Calu3 (cell line): ENCODE data around the gene VCL. TPM values are rescaled to one million over a fixed set of nuclear protein-coding genes. Genes with fewer than 3 reads are reported as not detected.
A peak's percentile ranks its signal among the peaks of the same experiment; 100 is the strongest.

ENCODE experiments used
- BruUV-seq: library from RNA; stranded (reverse); fragments of 400-500 nt; replicated peaks from 2 replicates; lab custom pipeline; 2021; lab: Mats Ljungman, UMichigan
- CTCF ChIA-PET: fragments of 300-600 bp; sonication (Branson Sonifier 250); formaldehyde crosslinking; loops from one replicate; lab custom pipeline; 2022; ENCODE audit warnings: antibody characterized with exemption; lab: Charles Lee
- DNase-seq: peaks from one replicate; pipeline ENCODE4 v3.0.0; 2022
- H3K27ac Mint-ChIP-seq: one replicate; pipeline ENCODE4 v1.8.0; 2022; ENCODE audit warnings: mixed read lengths; ENCODE audit not compliant: unreplicated experiment
- H3K27me3 Mint-ChIP-seq: one replicate; pipeline ENCODE4 v1.8.0; 2022; ENCODE audit warnings: mixed read lengths; ENCODE audit not compliant: unreplicated experiment
- H3K36me3 Mint-ChIP-seq: one replicate; pipeline ENCODE4 v1.8.0; 2022; ENCODE audit warnings: mild to moderate bottlenecking, moderate library complexity, mixed read lengths; ENCODE audit not compliant: insufficient read depth, unreplicated experiment
- H3K4me1 Mint-ChIP-seq: one replicate; pipeline ENCODE4 v1.8.0; 2022; ENCODE audit warnings: mild to moderate bottlenecking, low read depth, mixed read lengths; ENCODE audit not compliant: unreplicated experiment
- H3K4me3 Mint-ChIP-seq: one replicate; pipeline ENCODE4 v1.8.0; 2022; ENCODE audit warnings: mild to moderate bottlenecking, low read depth, moderate library complexity, mixed read lengths; ENCODE audit not compliant: unreplicated experiment
- H3K9me3 Mint-ChIP-seq: one replicate; pipeline ENCODE4 v1.8.0; 2022; ENCODE audit warnings: low read depth, mixed read lengths; ENCODE audit not compliant: unreplicated experiment
- intact Hi-C: fragments of 100-400 bp; cut with micrococcal nuclease; formaldehyde crosslinking; loops from one replicate; pipeline ENCODE4 v1.10.0; 2022; ENCODE audit not compliant: unreplicated experiment
- total RNA-seq: library from RNA; stranded (reverse); gene quantifications from 2 replicates; pipeline ENCODE4 v1.2.3, GENCODE V29; 2022
- TF ChIP-seq, protein P1 (sequence below): fragments of 200-600 bp; IDR thresholded peaks from one replicate; pipeline ENCODE4 v1.8.0; 2022; ENCODE audit warnings: antibody characterized with exemption; ENCODE audit not compliant: unreplicated experiment

VCL gene
- total RNA-seq, 1 experiment from 2014 or later: 237 TPM

DNA sequence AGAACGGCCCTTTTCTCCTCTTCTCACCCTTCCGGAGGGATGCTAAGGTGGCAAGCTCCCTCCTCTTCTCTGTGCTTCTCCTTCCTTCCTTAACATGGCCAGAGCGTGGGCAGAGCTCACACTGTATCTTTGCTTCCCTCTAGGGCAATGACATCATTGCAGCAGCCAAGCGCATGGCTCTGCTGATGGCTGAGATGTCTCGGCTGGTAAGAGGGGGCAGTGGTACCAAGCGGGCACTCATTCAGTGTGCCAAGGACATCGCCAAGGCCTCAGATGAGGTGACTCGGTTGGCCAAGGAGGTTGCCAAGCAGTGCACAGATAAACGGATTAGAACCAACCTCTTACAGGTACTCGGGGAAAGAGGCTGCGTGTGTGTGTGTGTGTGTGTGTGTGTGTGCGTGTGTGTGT lies 116.1 kb downstream of the VCL start:
- no peak overlapping the region for H3K4me3 Mint-ChIP-seq
- BruUV-seq: no TSS peak
- intact Hi-C loops: no loop called here
- peaks cover 7% of the 10 kb centered on the region for H3K4me1 Mint-ChIP-seq
- CTCF ChIA-PET: no interaction called here
- TF ChIP-seq, protein P1, sequence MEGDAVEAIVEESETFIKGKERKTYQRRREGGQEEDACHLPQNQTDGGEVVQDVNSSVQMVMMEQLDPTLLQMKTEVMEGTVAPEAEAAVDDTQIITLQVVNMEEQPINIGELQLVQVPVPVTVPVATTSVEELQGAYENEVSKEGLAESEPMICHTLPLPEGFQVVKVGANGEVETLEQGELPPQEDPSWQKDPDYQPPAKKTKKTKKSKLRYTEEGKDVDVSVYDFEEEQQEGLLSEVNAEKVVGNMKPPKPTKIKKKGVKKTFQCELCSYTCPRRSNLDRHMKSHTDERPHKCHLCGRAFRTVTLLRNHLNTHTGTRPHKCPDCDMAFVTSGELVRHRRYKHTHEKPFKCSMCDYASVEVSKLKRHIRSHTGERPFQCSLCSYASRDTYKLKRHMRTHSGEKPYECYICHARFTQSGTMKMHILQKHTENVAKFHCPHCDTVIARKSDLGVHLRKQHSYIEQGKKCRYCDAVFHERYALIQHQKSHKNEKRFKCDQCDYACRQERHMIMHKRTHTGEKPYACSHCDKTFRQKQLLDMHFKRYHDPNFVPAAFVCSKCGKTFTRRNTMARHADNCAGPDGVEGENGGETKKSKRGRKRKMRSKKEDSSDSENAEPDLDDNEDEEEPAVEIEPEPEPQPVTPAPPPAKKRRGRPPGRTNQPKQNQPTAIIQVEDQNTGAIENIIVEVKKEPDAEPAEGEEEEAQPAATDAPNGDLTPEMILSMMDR: no peak
- H3K27me3 Mint-ChIP-seq: no peaks in the 10 kb centered on the region
- DNase-seq: no peak
- peaks cover 93% of the 10 kb centered on the region for H3K36me3 Mint-ChIP-seq
- no peak overlapping the region for H3K27ac Mint-ChIP-seq
- no peaks in the 10 kb centered on the region for H3K9me3 Mint-ChIP-seq

DNA sequence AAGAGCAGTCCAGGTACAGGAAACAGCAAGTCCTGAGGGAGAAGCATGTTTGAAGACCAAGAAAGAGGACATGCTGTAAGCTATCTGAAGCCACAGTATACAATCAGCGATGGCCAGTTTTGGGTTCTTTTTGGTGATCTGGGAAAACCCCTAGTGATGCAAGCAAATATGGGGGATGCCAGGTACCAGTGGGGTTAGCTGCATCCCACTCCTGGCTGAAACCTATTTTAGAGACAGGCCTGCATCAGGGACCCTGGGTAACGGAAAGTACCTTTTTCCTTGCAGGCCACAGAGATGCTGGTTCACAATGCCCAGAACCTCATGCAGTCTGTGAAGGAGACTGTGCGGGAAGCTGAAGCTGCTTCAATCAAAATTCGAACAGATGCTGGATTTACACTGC lies 119.8 kb downstream of the VCL start:
- Mint-ChIP-seq H3K4me3 (no peak overlapping the region), H3K36me3 (peaks cover 86% of the 10 kb centered on the region), H3K27me3 (no peaks in the 10 kb centered on the region), H3K27ac (no peak overlapping the region), H3K9me3 (no peaks in the 10 kb centered on the region), H3K4me1 (peaks cover 12% of the 10 kb centered on the region)
- intact Hi-C loops: no loop called here
- no TSS peak for BruUV-seq
- TF ChIP-seq, protein P1: no peak
- no peak for DNase-seq
- CTCF ChIA-PET: interaction anchor here (0.5 kb wide), 1 partner anchor 21 kb away, joined by 3 read pairs; no protein-coding TSS in a partner anchor

DNA sequence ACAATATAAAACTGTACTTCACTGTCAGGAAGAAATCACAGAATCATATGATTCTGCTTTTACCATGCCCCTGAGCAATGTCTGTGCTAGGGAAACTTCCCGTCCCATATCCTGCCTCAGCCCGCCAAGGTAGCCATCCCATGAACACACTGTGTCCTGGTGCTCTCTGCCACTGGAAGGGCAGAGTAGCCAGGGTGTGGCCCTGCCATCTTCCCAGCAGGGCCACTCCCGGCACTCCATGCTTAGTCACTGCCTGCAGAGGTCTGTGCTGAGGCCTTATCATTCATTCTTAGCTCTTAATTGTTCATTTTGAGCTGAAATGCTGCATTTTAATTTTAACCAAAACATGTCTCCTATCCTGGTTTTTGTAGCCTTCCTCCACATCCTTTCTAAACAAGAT lies 120.9 kb downstream of the VCL start:
- H3K4me3 Mint-ChIP-seq: no peak overlapping the region

DNA sequence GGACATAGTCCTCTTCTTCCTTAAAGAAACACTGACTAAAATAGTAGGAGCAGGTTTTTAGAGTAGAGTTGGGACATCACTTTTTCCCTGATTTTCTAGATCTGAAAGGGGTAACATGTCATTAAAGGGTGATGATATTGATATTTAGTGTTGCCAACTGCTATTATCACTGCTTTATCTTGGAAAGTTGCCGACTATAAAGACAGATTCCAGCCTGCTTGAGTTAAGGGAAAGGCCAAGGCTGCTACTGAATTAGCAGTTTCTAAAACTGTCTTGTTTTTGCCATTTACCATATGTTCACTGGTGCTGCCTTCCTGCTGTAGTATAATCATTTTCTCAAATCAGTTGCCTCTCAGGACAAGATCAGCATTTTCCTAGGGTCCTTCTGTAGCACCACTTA lies 123.0 kb downstream of the VCL start:
- peaks cover 12% of the 10 kb centered on the region for H3K4me1 Mint-ChIP-seq
- no peaks in the 10 kb centered on the region for H3K9me3 Mint-ChIP-seq
- CTCF ChIA-PET: no interaction called here
- intact Hi-C loops: no loop called here
- no peak for DNase-seq
- H3K27ac Mint-ChIP-seq: no peak overlapping the region
- peaks cover 80% of the 10 kb centered on the region for H3K36me3 Mint-ChIP-seq
- no peak overlapping the region for H3K4me3 Mint-ChIP-seq
- H3K27me3 Mint-ChIP-seq: no peaks in the 10 kb centered on the region
- TF ChIP-seq, protein P1: no peak
- BruUV-seq: no TSS peak

More for the DNA sequence above, 120.9 kb downstream of the VCL start:
- H3K27me3 Mint-ChIP-seq: no peaks in the 10 kb centered on the region
- H3K4me1 Mint-ChIP-seq: peaks cover 12% of the 10 kb centered on the region
- H3K9me3 Mint-ChIP-seq: no peaks in the 10 kb centered on the region
- intact Hi-C loops: no loop called here
- TF ChIP-seq, protein P1: no peak
- no TSS peak for BruUV-seq
- CTCF ChIA-PET: no interaction called here
- H3K27ac Mint-ChIP-seq: peak overlapping the region; percentile 7
- H3K36me3 Mint-ChIP-seq: peaks cover 84% of the 10 kb centered on the region
- DNase-seq: no peak
